GM12878 (cell line): Measurements from ENCODE around the gene LRRC73. TPM values are rescaled to one million over a fixed set of nuclear protein-coding genes. Genes with fewer than 3 reads are reported as not detected.
A peak's percentile ranks its signal among the peaks of the same experiment; 100 is the strongest.

Experiments used
- ATAC-seq: fragments of 200-7000 bp; cut with Tn5 transposase; 3 replicates; pipeline ENCODE4 v1.9.1; 2020; ENCODE audit warnings: mild to moderate bottlenecking, moderate library complexity
- BruUV-seq: library from RNA; stranded (reverse); fragments of 400-500 nt; replicated peaks from 2 replicates; lab custom pipeline; 2021; lab: Mats Ljungman, UMichigan
- CTCF ChIA-PET: fragments of 300-600 bp; sonication (Branson Sonifier 250); formaldehyde crosslinking; extraction: SDS; loops from one replicate; lab custom pipeline; 2021; ENCODE audit warnings: inconsistent platforms; lab: Yijun Ruan, JAX
- POLR2A ChIA-PET: fragments of 350-600 bp; formaldehyde crosslinking; extraction: SDS; loops from one replicate; lab custom pipeline; 2021; ENCODE audit warnings: inconsistent platforms; lab: Charles Lee
- RAD21 ChIA-PET: fragments of 300-600 bp; sonication (Branson Sonifier 250); formaldehyde crosslinking; loops from one replicate; lab custom pipeline; 2023; ENCODE audit warnings: antibody characterized with exemption; ENCODE audit not compliant: unreplicated experiment; lab: Charles Lee
- SMC1A ChIA-PET: fragments of 300-600 bp; sonication (Branson Sonifier 250); formaldehyde crosslinking; loops from one replicate; lab custom pipeline; 2023; ENCODE audit not compliant: unreplicated experiment, uncharacterized antibody; lab: Charles Lee
- DNase-seq: peaks from one replicate; pipeline ENCODE4 v3.0.0-alpha.2; 2011; ENCODE audit warnings: low read depth, low spot score
- FAIRE-seq: peaks from 3 replicates; lab custom pipeline; 2011; peaks lifted over from hg19 to GRCh38; lab: Jason Lieb, UNC
- H2AFZ ChIP-seq: 2 replicates; pipeline ENCODE4 v1.6.0; 2011; ENCODE audit warnings: low read depth, low read length, control low read depth; ENCODE audit not compliant: control insufficient read depth
- H3K27ac ChIP-seq: 2 replicates; pipeline ENCODE4 v1.5.1; 2011; ENCODE audit warnings: control low read depth; ENCODE audit not compliant: control insufficient read depth, insufficient read depth
- H3K27me3 ChIP-seq, 2 experiments: replicated peaks in 1 of 2; 2 replicates each; pipeline versions ENCODE4 v1.6.0 to v1.6.1; 2011; ENCODE audit warnings: low read length in 1 of 2; ENCODE audit not compliant: control insufficient read depth in 2 of 2, insufficient read depth in 2 of 2
- H3K36me3 ChIP-seq, 2 experiments: 2 replicates each; pipeline ENCODE4 v1.5.1; 2011; ENCODE audit warnings: low read length in 1 of 2; ENCODE audit not compliant: control insufficient read depth in 2 of 2, insufficient read depth in 2 of 2
- H3K4me1 ChIP-seq: 2 replicates; pipeline ENCODE4 v1.6.1; 2011; ENCODE audit warnings: mild to moderate bottlenecking, low read length, moderate library complexity, mixed read lengths; ENCODE audit not compliant: control insufficient read depth, insufficient read depth
- H3K4me2 ChIP-seq: 2 replicates; pipeline ENCODE4 v1.6.0; 2011; ENCODE audit warnings: control low read depth; ENCODE audit not compliant: control insufficient read depth, insufficient read depth
- H3K4me3 ChIP-seq: fragments of 200-600 bp; sonication (generic); 2 replicates; pipeline ENCODE4 v1.5.1; 2016
- H3K79me2 ChIP-seq: 2 replicates; pipeline ENCODE4 v1.6.0; 2011; ENCODE audit warnings: low read length; ENCODE audit not compliant: control insufficient read depth, insufficient read depth
- H3K9ac ChIP-seq: 2 replicates; pipeline ENCODE4 v1.8.0; 2011; ENCODE audit warnings: low read length, control low read depth, mixed read lengths; ENCODE audit not compliant: control insufficient read depth, insufficient read depth
- H3K9me3 ChIP-seq: replicated peaks from 3 replicates; pipeline ENCODE4 v1.5.1; 2011; ENCODE audit warnings: mild to moderate bottlenecking, low read length; ENCODE audit not compliant: control insufficient read depth, insufficient read depth
- H4K20me1 ChIP-seq: 2 replicates; pipeline ENCODE4 v1.6.0; 2011; ENCODE audit not compliant: control insufficient read depth, insufficient read depth
- BCL11A ChIP-seq: IDR thresholded peaks from 2 replicates; pipeline ENCODE4 v1.6.1; 2011; ENCODE audit warnings: low read depth, low read length
- BCLAF1 ChIP-seq: fragments of 450-650 bp; IDR thresholded peaks from 2 replicates; pipeline ENCODE4 v1.6.1; 2017; ENCODE audit warnings: antibody characterized with exemption, mild to moderate bottlenecking, moderate library complexity
- CBX5 ChIP-seq: sonication (generic); IDR thresholded peaks from 2 replicates; pipeline ENCODE4 v1.6.1; 2016; ENCODE audit warnings: low read depth, moderate library complexity, mild to moderate bottlenecking, inconsistent platforms
- EGR1 ChIP-seq, 2 experiments: IDR thresholded peaks; 1 replicate in 1 of 2; 2 replicates in 1 of 2; pipeline ENCODE4 v1.6.1; 2011 to 2012; ENCODE audit warnings: low read depth in 2 of 2, low read length in 2 of 2, borderline replicate concordance in 1 of 2, mild to moderate bottlenecking in 1 of 2, moderate library complexity in 1 of 2
- JUNB ChIP-seq: IDR thresholded peaks from 2 replicates; pipeline ENCODE4 v1.6.1; 2016; ENCODE audit warnings: antibody characterized with exemption, mild to moderate bottlenecking
- KDM1A ChIP-seq: fragments of 200-600 bp; sonication (generic); IDR thresholded peaks from 2 replicates; pipeline ENCODE4 v1.6.1; 2016; ENCODE audit warnings: borderline replicate concordance
- PML ChIP-seq: IDR thresholded peaks from 2 replicates; pipeline ENCODE4 v1.6.1; 2012; ENCODE audit warnings: low read length, inconsistent platforms
- POLR2A ChIP-seq: IDR thresholded peaks from 2 replicates; pipeline ENCODE4 v1.6.1; 2011; ENCODE audit warnings: low read depth, mild to moderate bottlenecking, low read length
- POLR2AphosphoS5 ChIP-seq: IDR thresholded peaks from 2 replicates; pipeline ENCODE4 v1.6.1; 2011; ENCODE audit warnings: mild to moderate bottlenecking, low read length, inconsistent platforms
- SIN3A ChIP-seq: IDR thresholded peaks from 2 replicates; pipeline ENCODE4 v1.6.1; 2012; ENCODE audit warnings: low read depth, low read length, improper control_type of control experiment
- SPI1 ChIP-seq: IDR thresholded peaks from 2 replicates; pipeline ENCODE4 v1.6.1; 2011; ENCODE audit warnings: low read depth, mild to moderate bottlenecking, low read length, moderate library complexity, borderline replicate concordance; ENCODE audit not compliant: insufficient read depth
- ZBED1 ChIP-seq: IDR thresholded peaks from 2 replicates; pipeline ENCODE4 v1.6.1; 2016; ENCODE audit warnings: borderline replicate concordance
- ZSCAN29 ChIP-seq: fragments of 450-650 bp; IDR thresholded peaks from 2 replicates; pipeline ENCODE4 v1.6.1; 2017; ENCODE audit warnings: mild to moderate bottlenecking, moderate library complexity
- WGBS: methylation state at CpG from one replicate; pipeline ENCODE4 v1.1.6; 2016; ENCODE audit warnings: low lambda C conversion rate; ENCODE audit not compliant: insufficient replicate concordance, insufficient coverage; ENCODE audit errors: missing lambda C conversion rate; 5-methylcytosine and 5-hydroxymethylcytosine counted together
- in situ Hi-C: fragments of 300-500 bp; cut with MboI; formaldehyde crosslinking; loops from 9 replicates; pipeline ENCODE4 v1.14.3; 2018; ENCODE audit warnings: mixed read lengths
- intact Hi-C: fragments of 100-400 bp; cut with micrococcal nuclease; formaldehyde crosslinking; loops from one replicate; pipeline ENCODE4 v1.14.2; 2022; ENCODE audit not compliant: unreplicated experiment
- polyA plus RNA-seq, 11 experiments: library from polyadenylated mRNA; depleted of rRNA in 4 of 11; unstranded in 6 of 11; stranded (reverse) in 5 of 11; fragments of >200 nt; fragmentation: Nextera tagmentation in 4 of 11; fragmentation: Illumina TruSeq in 1 of 11; extraction: Ambion mirVana in 4 of 11; extraction: Trizol in 1 of 11; gene quantifications; 1 replicate in 1 of 11; 2 replicates in 10 of 11; pipeline versions ENCODE4 v1.2.1 to v1.2.3, GENCODE V29; 2011 to 2016; ENCODE audit warnings: inconsistent platforms in 2 of 11, missing spikeins in 2 of 11, low read depth in 1 of 11
- total RNA-seq, 4 experiments: library from RNA; depleted of rRNA in 3 of 4; stranded (reverse); fragments of >200 nt in 3 of 4; fragmentation: Illumina TruSeq in 1 of 4; extraction: Trizol in 1 of 4; gene quantifications; 2 replicates each; pipeline versions ENCODE4 v1.2.1 to v1.2.3, GENCODE V29; 2013 to 2021
- TF ChIP-seq, protein P1 (sequence below): fragments of 450-650 bp; formaldehyde crosslinking; IDR thresholded peaks from 2 replicates; pipeline ENCODE4 v1.5.0; 2022; ENCODE audit warnings: mild to moderate bottlenecking, missing genetic modification characterization
- TF ChIP-seq, protein P2 (sequence below): fragments of 450-650 bp; IDR thresholded peaks from 2 replicates; pipeline ENCODE4 v1.6.1; 2014; ENCODE audit warnings: mild to moderate bottlenecking

The LRRC73 gene
- total and polyA plus RNA-seq, 10 of the 15 experiments (the other 5 are each of a cell fraction or from before 2014, with no cell fraction given) = 0.13 TPM; not detected in 9

DNA sequence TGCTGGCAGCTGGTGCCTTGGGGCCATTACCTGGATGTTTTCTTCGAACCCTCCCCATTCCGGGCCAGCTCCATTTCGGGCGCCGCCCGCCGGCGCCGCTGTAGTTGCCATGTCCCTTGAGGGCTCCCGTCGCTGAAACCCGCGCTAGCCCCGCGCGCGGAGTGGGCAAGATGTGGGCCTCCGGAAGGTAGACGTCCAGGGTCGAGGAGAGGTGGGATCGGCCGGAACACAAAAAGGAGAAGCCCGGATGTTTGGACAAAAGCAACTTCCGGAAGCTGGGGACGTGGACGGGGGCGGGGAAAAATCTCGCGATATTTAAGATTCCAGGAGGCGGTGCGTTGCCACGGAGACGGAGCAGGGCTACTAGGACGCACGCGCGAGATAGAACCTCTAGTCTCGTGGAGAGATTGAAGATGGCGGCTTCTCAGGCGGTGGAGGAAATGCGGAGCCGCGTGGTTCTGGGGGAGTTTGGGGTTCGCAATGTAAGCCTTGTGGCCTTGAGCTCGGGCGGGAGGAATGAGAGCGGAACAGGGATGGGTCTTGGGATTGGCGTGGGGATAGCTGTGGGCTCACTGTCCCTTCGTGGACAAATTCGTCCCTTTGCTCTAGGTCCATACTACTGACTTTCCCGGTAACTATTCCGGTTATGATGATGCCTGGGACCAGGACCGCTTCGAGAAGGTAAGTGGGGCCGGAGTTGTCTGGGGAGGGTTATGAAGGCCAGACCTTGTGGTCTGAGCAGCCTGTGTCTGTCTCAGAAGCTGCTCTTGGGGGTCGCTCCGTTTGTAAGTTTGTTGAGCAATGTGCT lies 6.8 kb upstream of the LRRC73 start, which contains the start of the genes POLR1C and YIPF3:
TSS of gene POLR1C (plus strand) at position 393 of the 808 bp plus-strand sequence. CDS start at position 414, 21 bp downstream.
TSS of gene YIPF3 (minus strand) at position 230 of the 808 bp plus-strand sequence. CDS start at position 111, 119 bp downstream.
- POLR2A ChIA-PET = interaction anchor here (0.5 to 1.7 kb wide), 10 partner anchors 8 to 587 kb away, joined by 3 to 9 read pairs (median 4); partner anchors contain the start of gene TJAP1
- ATAC-seq = peak; percentile 95
- no peak for TF ChIP-seq KDM1A
- TF ChIP-seq BCLAF1 = no peak
- TF ChIP-seq ZSCAN29 = no peak
- TF ChIP-seq POLR2A = peak; percentile 96
- TF ChIP-seq CBX5 = no peak
- peak; percentile 20 to 89 for TF ChIP-seq EGR1 (IDR thresholded peaks at IDR 0.05; ENCODE audit: borderline replicate concordance in 1 of 2, low read depth in 2 of 2, low read length in 2 of 2)
- TF ChIP-seq PML = peak; percentile 89
- no peak for TF ChIP-seq JUNB
- TF ChIP-seq SIN3A = peak; percentile 72
- TF ChIP-seq ZBED1 = no peak
- no peak for TF ChIP-seq BCL11A
- TF ChIP-seq, protein P1, sequence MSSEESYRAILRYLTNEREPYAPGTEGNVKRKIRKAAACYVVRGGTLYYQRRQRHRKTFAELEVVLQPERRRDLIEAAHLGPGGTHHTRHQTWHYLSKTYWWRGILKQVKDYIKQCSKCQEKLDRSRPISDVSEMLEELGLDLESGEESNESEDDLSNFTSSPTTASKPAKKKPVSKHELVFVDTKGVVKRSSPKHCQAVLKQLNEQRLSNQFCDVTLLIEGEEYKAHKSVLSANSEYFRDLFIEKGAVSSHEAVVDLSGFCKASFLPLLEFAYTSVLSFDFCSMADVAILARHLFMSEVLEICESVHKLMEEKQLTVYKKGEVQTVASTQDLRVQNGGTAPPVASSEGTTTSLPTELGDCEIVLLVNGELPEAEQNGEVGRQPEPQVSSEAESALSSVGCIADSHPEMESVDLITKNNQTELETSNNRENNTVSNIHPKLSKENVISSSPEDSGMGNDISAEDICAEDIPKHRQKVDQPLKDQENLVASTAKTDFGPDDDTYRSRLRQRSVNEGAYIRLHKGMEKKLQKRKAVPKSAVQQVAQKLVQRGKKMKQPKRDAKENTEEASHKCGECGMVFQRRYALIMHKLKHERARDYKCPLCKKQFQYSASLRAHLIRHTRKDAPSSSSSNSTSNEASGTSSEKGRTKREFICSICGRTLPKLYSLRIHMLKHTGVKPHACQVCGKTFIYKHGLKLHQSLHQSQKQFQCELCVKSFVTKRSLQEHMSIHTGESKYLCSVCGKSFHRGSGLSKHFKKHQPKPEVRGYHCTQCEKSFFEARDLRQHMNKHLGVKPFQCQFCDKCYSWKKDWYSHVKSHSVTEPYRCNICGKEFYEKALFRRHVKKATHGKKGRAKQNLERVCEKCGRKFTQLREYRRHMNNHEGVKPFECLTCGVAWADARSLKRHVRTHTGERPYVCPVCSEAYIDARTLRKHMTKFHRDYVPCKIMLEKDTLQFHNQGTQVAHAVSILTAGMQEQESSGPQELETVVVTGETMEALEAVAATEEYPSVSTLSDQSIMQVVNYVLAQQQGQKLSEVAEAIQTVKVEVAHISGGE (CRISPR knock-in tag) = peak; percentile 84
- peak; percentile 97 for TF ChIP-seq POLR2AphosphoS5
- TF ChIP-seq, protein P2, sequence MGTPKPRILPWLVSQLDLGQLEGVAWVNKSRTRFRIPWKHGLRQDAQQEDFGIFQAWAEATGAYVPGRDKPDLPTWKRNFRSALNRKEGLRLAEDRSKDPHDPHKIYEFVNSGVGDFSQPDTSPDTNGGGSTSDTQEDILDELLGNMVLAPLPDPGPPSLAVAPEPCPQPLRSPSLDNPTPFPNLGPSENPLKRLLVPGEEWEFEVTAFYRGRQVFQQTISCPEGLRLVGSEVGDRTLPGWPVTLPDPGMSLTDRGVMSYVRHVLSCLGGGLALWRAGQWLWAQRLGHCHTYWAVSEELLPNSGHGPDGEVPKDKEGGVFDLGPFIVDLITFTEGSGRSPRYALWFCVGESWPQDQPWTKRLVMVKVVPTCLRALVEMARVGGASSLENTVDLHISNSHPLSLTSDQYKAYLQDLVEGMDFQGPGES = no peak
- peak; percentile 46; the same call in 1 of the 2 replicates for TF ChIP-seq SPI1

More for the DNA sequence above, 6.8 kb upstream of the LRRC73 start, which contains the start of the genes POLR1C and YIPF3:
- H3K79me2 ChIP-seq = peaks cover 41% of the 10 kb centered on the region
- H4K20me1 ChIP-seq = no peaks in the 10 kb centered on the region
- DNase-seq (peak; percentile 95), FAIRE-seq (peak; percentile 96)
- under 1% methylated on average over 57 of the region's 57 CpGs for WGBS
- H3K27me3 ChIP-seq = no peaks in the 10 kb centered on the region
- no peaks in the 10 kb centered on the region for H3K9me3 ChIP-seq
- H3K27ac ChIP-seq = peak within 1 kb of the TSS; percentile 76
- ChIA-PET RAD21 (interaction anchor here (1.0 to 1.4 kb wide), 6 partner anchors 10 to 155 kb away, joined by 3 to 4 read pairs (median 3); partner anchors contain the start of gene TJAP1), SMC1A (interaction anchor here (0.5 to 3.1 kb wide), 3 partner anchors 11 to 224 kb away, joined by 3 to 16 read pairs (median 3); no protein-coding TSS in a partner anchor), CTCF (interaction anchor here (0.6 to 3.3 kb wide), 8 partner anchors 8 to 119 kb away, joined by 3 to 28 read pairs (median 3); partner anchors contain the start of genes GTPBP2 and XPO5)
- H3K4me1 ChIP-seq = peaks cover 6% of the 10 kb centered on the region
- in situ Hi-C loops = no loop called here
- peak within 1 kb of the TSS; percentile 93 for H3K4me2 ChIP-seq
- intact Hi-C loops = loop anchor here (2.0 kb wide), 1 partner anchor 346 kb away; the partner anchor contains the start of gene SRF
- H2AFZ ChIP-seq = peak within 1 kb of the TSS; percentile 63
- no TSS peak for BruUV-seq
- peak within 1 kb of the TSS; percentile 80 for H3K4me3 ChIP-seq
- peak within 1 kb of the TSS; percentile 88 for H3K9ac ChIP-seq
- peaks cover 18 to 28% of the 10 kb centered on the region in 2 experiments for H3K36me3 ChIP-seq
